ENCODE results near the gene KIF20B. TPM values are rescaled to one million over a fixed set of nuclear protein-coding genes. Genes with fewer than 3 reads are reported as not detected.

Gene KIF20B
- polyA plus RNA-seq, 3 donors = 16.5 to 19.8 (median 18.1) TPM

GRCh38 chr10:89683883-89684282 is 17.5 kb upstream of the KIF20B start:
- no peak for DNase-seq (ENCODE audit: low read depth in 3 of 3, low spot score in 2 of 3)

- DNase-seq (ENCODE audit: low read depth in 3 of 3, low spot score in 2 of 3) = no peak
These were observed 16.8 kb upstream of the KIF20B start for GRCh38 chr10:89684604-89685003.

- DNase-seq (ENCODE audit: low read depth in 3 of 3, low spot score in 2 of 3) = no peak
These were observed 15.5 kb upstream of the KIF20B start for GRCh38 chr10:89685936-89686335.

- DNase-seq (ENCODE audit: low read depth in 3 of 3, low spot score in 2 of 3) = no peak
These were observed 11.4 kb upstream of the KIF20B start for GRCh38 chr10:89690027-89690426.

- DNase-seq (ENCODE audit: low read depth in 3 of 3, low spot score in 2 of 3) = no peak
These were observed 9.0 kb upstream of the KIF20B start for GRCh38 chr10:89692416-89692815.

- no peak for DNase-seq (ENCODE audit: low read depth in 3 of 3, low spot score in 2 of 3)
These were observed 8.2 kb upstream of the KIF20B start for GRCh38 chr10:89693176-89693575.

GRCh38 chr10:89695307-89695706 is 6.1 kb upstream of the KIF20B start:
- DNase-seq (ENCODE audit: low read depth in 3 of 3, low spot score in 2 of 3) = no peak

GRCh38 chr10:89697946-89698345 is 3.4 kb upstream of the KIF20B start:
- DNase-seq (ENCODE audit: low read depth in 3 of 3, low spot score in 2 of 3) = no peak

- DNase-seq (ENCODE audit: low read depth in 3 of 3, low spot score in 2 of 3) = no peak
These were observed 1.8 kb upstream of the KIF20B start for GRCh38 chr10:89699581-89700064.

GRCh38 chr10:89700923-89701241 is 508 bp upstream of the KIF20B start:
- DNase-seq (ENCODE audit: low read depth in 3 of 3, low spot score in 2 of 3) = no peak

GRCh38 chr10:89702121-89702480 is 711 bp downstream of the KIF20B start:
- peak in 1 of 3 donors; percentile 2 for DNase-seq (ENCODE audit: low read depth in 3 of 3, low spot score in 2 of 3)

- no peak for DNase-seq (ENCODE audit: low read depth in 3 of 3, low spot score in 2 of 3)
These were observed 4.1 kb downstream of the KIF20B start for GRCh38 chr10:89705466-89705865.

- no peak for DNase-seq (ENCODE audit: low read depth in 3 of 3, low spot score in 2 of 3)
These were observed 4.6 kb downstream of the KIF20B start for GRCh38 chr10:89706011-89706410.

- DNase-seq (ENCODE audit: low read depth in 3 of 3, low spot score in 2 of 3) = no peak
These were observed 6.0 kb downstream of the KIF20B start for GRCh38 chr10:89707372-89707771.

GRCh38 chr10:89710753-89711152 is 9.4 kb downstream of the KIF20B start:
- no peak for DNase-seq (ENCODE audit: low read depth in 3 of 3, low spot score in 2 of 3)

GRCh38 chr10:89734616-89735015 is 33.2 kb downstream of the KIF20B start:
- DNase-seq (ENCODE audit: low read depth in 3 of 3, low spot score in 2 of 3) = no peak

GRCh38 chr10:89738551-89739209 is 37.3 kb downstream of the KIF20B start:
- DNase-seq (ENCODE audit: low read depth in 3 of 3, low spot score in 2 of 3) = no peak

GRCh38 chr10:89741126-89741762 is 39.9 kb downstream of the KIF20B start:
- no peak for DNase-seq (ENCODE audit: low read depth in 3 of 3, low spot score in 2 of 3)

GRCh38 chr10:89744026-89744425 is 42.6 kb downstream of the KIF20B start:
- DNase-seq (ENCODE audit: low read depth in 3 of 3, low spot score in 2 of 3) = no peak

- DNase-seq (ENCODE audit: low read depth in 3 of 3, low spot score in 2 of 3) = no peak
These were observed 44.5 kb downstream of the KIF20B start for GRCh38 chr10:89745903-89746302.

GRCh38 chr10:89750441-89750840 is 49.1 kb downstream of the KIF20B start:
- no peak for DNase-seq (ENCODE audit: low read depth in 3 of 3, low spot score in 2 of 3)

- DNase-seq (ENCODE audit: low read depth in 3 of 3, low spot score in 2 of 3) = no peak
These were observed 54.0 kb downstream of the KIF20B start for GRCh38 chr10:89755374-89755773.

- DNase-seq (ENCODE audit: low read depth in 3 of 3, low spot score in 2 of 3) = no peak
These were observed 58.1 kb downstream of the KIF20B start for GRCh38 chr10:89759531-89759930.

Measured in right renal cortex interstitium (tissue), 3 donors.